HG03060 (cell line): ENCODE measurements around the gene ME3.
"Not testable (repeated sequence)": the region's sequence is repeated elsewhere in the genome, so short reads cannot be mapped to it uniquely, and the experiment has no call there.

Experiments
- ATAC-seq: cut with Tn5 transposase; IDR thresholded peaks from one replicate; pipeline ENCODE4 v1.9.1; 2021; ENCODE audit warnings: low read depth, moderate number of reproducible peaks; ENCODE audit not compliant: unreplicated experiment

ME3 gene

GRCh38 chr11:86447763-86448480 lies 224.5 kb downstream of the ME3 start:
- no peak for ATAC-seq

DNA sequence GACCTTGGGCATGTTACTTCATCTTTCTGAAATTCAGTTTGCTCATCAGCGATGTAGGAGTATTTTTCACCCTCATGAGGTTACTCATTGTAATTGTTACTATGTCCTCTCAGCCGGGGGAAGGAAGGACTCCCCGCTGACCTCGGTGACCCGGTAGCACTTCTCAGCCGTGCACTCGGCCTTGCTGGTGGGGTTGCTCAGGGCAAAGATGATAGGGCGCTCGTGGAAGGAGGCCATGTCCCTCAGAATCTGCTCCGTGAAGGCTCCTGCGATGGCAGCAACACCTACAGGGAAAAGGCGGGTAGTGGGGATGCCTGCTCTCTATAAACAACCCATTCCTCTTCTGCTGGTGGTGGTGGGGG lies 225.5 kb downstream of the ME3 start:
- no peak for ATAC-seq

GRCh38 chr11:86446163-86446923 lies 226.1 kb downstream of the ME3 start:
- ATAC-seq: no peak

GRCh38 chr11:86444981-86445380 lies 227.4 kb downstream of the ME3 start:
- no peak for ATAC-seq

GRCh38 chr11:86443415-86443814 lies 229.0 kb downstream of the ME3 start:
- ATAC-seq: no peak

- no peak for ATAC-seq
Observed at GRCh38 chr11:86442827-86443226, 229.6 kb downstream of the ME3 start.

- no peak for ATAC-seq
Observed at GRCh38 chr11:86442420-86442819, 230.0 kb downstream of the ME3 start.

DNA sequence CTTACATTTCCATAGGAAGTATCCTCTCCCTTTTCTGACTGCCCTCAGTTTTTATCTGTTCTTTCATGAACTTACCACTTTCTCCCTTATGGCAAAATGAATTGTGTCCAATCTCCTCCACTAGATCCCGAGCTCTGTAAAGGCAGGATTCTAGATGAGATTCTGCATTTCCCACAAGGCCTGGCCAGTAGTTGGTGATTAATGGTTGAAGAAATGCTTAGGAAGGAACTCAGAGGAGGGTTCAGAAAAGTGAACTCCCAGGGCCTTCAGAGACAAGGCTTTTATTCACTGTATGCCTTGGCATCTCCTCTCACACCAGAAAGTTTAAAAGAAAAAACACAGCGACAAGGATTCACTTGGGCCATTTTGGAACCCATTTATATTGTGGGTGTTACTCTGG lies 231.6 kb downstream of the ME3 start:
- ATAC-seq: no peak

DNA sequence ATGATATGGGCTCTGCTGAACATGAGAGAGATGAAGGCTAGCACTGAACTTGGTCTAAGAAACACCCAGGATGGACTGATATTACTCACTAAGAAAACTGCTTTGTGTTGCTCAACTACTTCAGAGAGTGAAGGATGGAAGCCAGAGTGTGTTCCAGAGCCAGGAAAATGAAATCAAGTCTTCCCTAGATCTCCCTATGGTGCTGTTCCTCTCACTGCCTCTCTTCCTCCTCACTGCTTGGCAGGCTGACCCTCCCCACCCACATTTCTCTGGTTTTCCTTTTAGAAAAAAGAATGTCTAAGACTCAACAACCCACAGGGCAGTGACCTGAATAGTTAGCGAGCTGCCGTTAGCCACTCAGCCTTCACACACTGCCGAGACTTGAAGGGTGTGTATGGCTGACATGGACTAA lies 232.1 kb downstream of the ME3 start:
- no peak for ATAC-seq

GRCh38 chr11:86438685-86439084 lies 233.7 kb downstream of the ME3 start:
- no peak for ATAC-seq

GRCh38 chr11:86435711-86436110 lies 236.7 kb downstream of the ME3 start:
- no peak for ATAC-seq

DNA sequence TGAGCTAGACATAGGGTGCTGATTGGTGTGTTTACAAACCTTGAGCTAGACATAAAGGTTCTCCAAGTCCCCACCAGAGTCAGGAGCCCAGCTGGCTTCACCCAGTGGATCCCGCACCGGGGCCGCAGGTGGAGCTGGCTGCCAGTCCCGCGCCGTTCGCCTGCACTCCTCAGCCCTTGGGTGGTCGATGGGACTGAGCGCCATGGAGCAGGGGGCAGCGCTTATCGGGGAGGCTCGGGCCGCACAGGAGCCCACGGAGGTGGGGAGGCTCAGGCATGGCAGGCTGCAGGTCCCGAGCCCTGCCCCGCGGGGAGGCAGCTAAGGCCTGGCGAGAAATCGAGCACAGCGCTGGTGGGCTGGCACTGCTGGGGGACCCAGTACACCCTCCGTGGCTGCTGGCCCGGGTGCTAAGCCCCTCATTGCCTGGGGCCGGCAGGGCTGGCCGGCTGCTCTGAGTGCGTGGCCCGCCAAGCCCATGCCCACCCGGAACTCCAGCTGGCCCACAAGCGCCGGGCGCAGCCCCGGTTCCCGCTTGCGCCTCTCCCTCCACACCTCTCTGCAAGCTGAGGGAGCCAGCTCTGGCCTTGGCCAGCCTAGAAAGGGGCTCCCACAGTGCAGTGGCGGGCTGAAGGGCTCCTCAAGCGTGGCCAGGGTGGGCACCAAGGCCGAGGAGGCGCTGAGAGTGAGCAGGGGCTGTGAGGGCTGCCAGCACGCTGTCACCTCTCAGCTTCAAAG lies 238.9 kb downstream of the ME3 start:
- ATAC-seq: not testable (repeated sequence)

DNA sequence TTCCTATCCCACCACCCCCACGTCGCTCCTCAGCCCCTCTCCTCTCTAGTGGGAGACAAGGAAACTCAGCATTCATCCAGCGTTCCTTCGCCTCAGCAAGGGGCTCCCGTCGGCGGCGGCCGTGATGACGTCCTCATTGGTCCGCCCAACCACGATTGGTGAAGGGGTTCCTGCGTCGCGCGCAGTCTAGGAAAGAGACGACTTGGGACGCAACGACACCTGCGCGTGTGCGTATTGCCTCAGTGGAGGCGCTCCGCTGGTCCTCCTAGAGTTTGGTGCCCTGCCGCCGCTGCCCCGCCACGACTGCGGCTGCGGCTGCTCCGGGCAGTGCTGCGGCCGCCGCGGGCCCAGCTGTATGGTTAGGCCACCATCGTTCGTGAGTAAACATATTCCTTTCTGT lies 241.2 kb downstream of the ME3 start:
- no peak for ATAC-seq

- no peak for ATAC-seq
Observed at GRCh38 chr11:86427441-86427840, 245.0 kb downstream of the ME3 start.

GRCh38 chr11:86423488-86423887 lies 248.9 kb downstream of the ME3 start:
- ATAC-seq: not testable (repeated sequence)

- ATAC-seq: no peak
Observed at GRCh38 chr11:86422371-86422770, 250.0 kb downstream of the ME3 start.

DNA sequence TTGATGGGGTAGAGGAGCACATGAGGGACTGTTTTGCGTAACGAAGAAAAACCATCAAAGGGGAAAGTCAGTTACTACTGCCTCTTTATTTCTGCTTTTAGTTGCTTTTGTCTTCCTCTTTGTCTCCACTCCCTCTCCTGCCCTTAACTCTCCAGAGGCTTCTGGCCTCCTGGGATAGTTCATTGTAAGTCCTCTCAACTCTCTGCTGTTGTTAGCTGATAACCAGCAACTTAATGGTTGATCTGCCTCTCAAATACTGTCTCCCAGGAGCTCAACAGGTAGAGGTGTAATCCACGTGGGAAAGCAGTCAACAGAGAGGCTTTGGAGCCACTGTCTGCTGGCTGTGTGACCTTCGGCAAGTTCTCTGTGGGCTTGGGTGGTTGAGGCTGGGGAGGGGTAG lies 250.5 kb downstream of the ME3 start:
- no peak for ATAC-seq

DNA sequence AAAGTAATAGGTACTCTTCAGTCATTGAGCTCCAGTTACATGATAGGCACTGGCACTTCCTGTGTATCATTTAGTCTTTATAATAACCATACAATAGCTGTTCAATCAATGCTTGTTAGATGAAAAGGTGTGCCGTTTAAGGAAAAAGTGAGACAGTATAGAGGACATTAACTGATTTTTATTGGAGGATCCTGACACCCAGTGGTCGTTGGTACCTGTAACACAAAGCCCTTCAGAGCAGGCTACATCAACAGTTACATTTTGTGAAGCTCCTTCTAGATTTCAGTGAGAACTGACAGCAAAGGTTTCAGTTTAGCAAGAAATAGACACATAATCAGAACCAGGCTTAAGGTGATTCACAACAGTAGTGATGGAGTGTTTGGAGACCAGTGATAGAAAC lies 253.5 kb downstream of the ME3 start:
- no peak for ATAC-seq

- ATAC-seq: no peak
Observed at GRCh38 chr11:86418513-86418912, 253.9 kb downstream of the ME3 start.

- ATAC-seq: no peak
Observed at GRCh38 chr11:86418106-86418505, 254.3 kb downstream of the ME3 start.

DNA sequence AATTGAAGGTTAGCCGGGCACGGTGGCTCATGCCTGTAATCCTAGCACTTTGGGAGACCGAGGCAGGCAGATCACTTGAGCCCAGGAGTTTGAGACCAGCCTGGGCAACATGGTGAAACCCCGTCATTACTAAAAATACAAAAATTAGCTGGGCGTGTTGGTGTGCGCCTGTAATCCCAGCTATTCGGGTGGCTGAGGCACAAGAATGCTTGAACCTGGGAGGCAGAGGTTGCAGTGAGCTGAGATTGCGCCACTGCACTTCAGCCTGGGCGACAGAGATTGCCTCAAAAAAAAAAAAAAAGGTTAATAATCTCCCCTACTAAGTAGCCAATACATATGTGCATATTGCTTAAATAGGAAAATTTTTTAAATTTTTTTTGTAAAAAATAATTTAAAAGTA lies 255.5 kb downstream of the ME3 start:
- ATAC-seq: not testable (repeated sequence)
